HepG2 (cell line): ENCODE measurements around the gene TCEA3. TPM values are rescaled to one million over a fixed set of nuclear protein-coding genes. Genes with fewer than 3 reads are reported as not detected.

Experiments used
- CC2D1A ChIP-seq: sonication (generic); formaldehyde crosslinking; IDR thresholded peaks from 2 replicates; pipeline ENCODE4 v1.8.1; 2023; ENCODE audit warnings: mild to moderate bottlenecking, missing genetic modification reagents
- CHD2 ChIP-seq: IDR thresholded peaks from 2 replicates; pipeline ENCODE4 v1.6.1; 2011; ENCODE audit warnings: low read depth, low read length, improper control_type of control experiment
- HNF1A ChIP-seq, 2 experiments: sonication (generic) in 1 of 2; formaldehyde crosslinking in 1 of 2; IDR thresholded peaks; 2 replicates each; pipeline versions ENCODE4 v1.4.0 to v1.6.1; 2016 to 2020; ENCODE audit warnings: borderline replicate concordance in 1 of 2, low read depth in 1 of 2, mild to moderate bottlenecking in 1 of 2, missing genetic modification reagents in 1 of 2
- LCORL ChIP-seq, 2 experiments: fragments of 450-650 bp in 1 of 2; sonication (generic) in 1 of 2; formaldehyde crosslinking in 1 of 2; IDR thresholded peaks; 2 replicates each; pipeline versions ENCODE4 v1.5.0 to v1.6.1; 2017 to 2020; ENCODE audit warnings: antibody characterized with exemption in 1 of 2, missing genetic modification reagents in 1 of 2
- ZBTB37 ChIP-seq: sonication (generic); formaldehyde crosslinking; IDR thresholded peaks from 2 replicates; pipeline ENCODE4 v1.4.0; 2020; ENCODE audit warnings: mild to moderate bottlenecking, missing genetic modification reagents
- ZNF253 ChIP-seq: sonication (generic); formaldehyde crosslinking; IDR thresholded peaks from 2 replicates; pipeline ENCODE4 v1.8.0; 2022; ENCODE audit warnings: mild to moderate bottlenecking, missing genetic modification reagents, borderline replicate concordance
- ZNF276 ChIP-seq: sonication (generic); formaldehyde crosslinking; IDR thresholded peaks from 2 replicates; pipeline ENCODE4 v1.4.0; 2020; ENCODE audit warnings: mild to moderate bottlenecking, low read depth, missing genetic modification reagents
- ZNF343 ChIP-seq: sonication (generic); formaldehyde crosslinking; IDR thresholded peaks from 2 replicates; pipeline ENCODE4 v1.4.0; 2020; ENCODE audit warnings: mild to moderate bottlenecking, missing genetic modification reagents
- ZNF501 ChIP-seq: sonication (generic); formaldehyde crosslinking; IDR thresholded peaks from 2 replicates; pipeline ENCODE4 v1.5.1; 2020; ENCODE audit warnings: mild to moderate bottlenecking, moderate library complexity, missing genetic modification reagents
- ZNF616 ChIP-seq: sonication (generic); formaldehyde crosslinking; IDR thresholded peaks from 2 replicates; pipeline ENCODE4 v1.5.0; 2020; ENCODE audit warnings: low read depth, mild to moderate bottlenecking, missing genetic modification reagents
- ZNF646 ChIP-seq: sonication (generic); formaldehyde crosslinking; IDR thresholded peaks from 2 replicates; pipeline ENCODE4 v1.9.0; 2021; ENCODE audit warnings: mild to moderate bottlenecking, missing genetic modification reagents
- ZNF768 ChIP-seq: sonication (generic); formaldehyde crosslinking; IDR thresholded peaks from 2 replicates; pipeline ENCODE4 v1.4.0; 2020; ENCODE audit warnings: missing genetic modification reagents
- ZNF878 ChIP-seq: sonication (generic); formaldehyde crosslinking; IDR thresholded peaks from 2 replicates; pipeline ENCODE4 v1.8.1; 2023; ENCODE audit warnings: mild to moderate bottlenecking, missing genetic modification reagents, moderate library complexity
- polyA plus RNA-seq, 8 experiments: library from polyadenylated mRNA; depleted of rRNA in 3 of 8; stranded (reverse) in 7 of 8; unstranded in 1 of 8; fragments of >200 nt; fragmentation: Illumina TruSeq in 4 of 8; extraction: Trizol in 4 of 8; gene quantifications; 2 replicates each; pipeline versions ENCODE4 v1.2.1 to v1.2.3, GENCODE V29; 2011 to 2016; ENCODE audit warnings: low read depth in 4 of 8, missing spikeins in 1 of 8, mixed read lengths in 1 of 8; ENCODE audit not compliant: insufficient read depth in 1 of 8
- total RNA-seq, 5 experiments: library from RNA; depleted of rRNA; stranded (reverse); fragments of >200 nt; fragmentation: Illumina TruSeq; extraction: Trizol; gene quantifications; 2 replicates each; pipeline ENCODE4 v1.2.3, GENCODE V29; 2016; ENCODE audit warnings: low read depth in 1 of 5

TCEA3 gene
- total and polyA plus RNA-seq, 2 of the 13 experiments (the other 11 are each of a cell fraction or from before 2014, with no cell fraction given) = 55.5 to 84.6 TPM

GRCh38 chr1:23367791-23368561 is 56.6 kb downstream of the TCEA3 start (continued):
- 0 out of 2 replicates have a peak, but pooled peaks have one; percentile 58 for TF ChIP-seq ZNF616 (CRISPR knock-in tag)
- TF ChIP-seq ZBTB37 = no peak
- TF ChIP-seq CC2D1A (CRISPR knock-in tag) = no peak
- 0 out of 2 replicates have a peak, but pooled peaks have one; percentile 4 for TF ChIP-seq ZNF276 (CRISPR knock-in tag)
- TF ChIP-seq HNF1A (IDR thresholded peaks at IDR 0.05; ENCODE audit: low read depth) = no peak
- peak; percentile 17; the same call in 1 of the 2 replicates for TF ChIP-seq HNF1A (CRISPR knock-in tag; IDR thresholded peaks at IDR 0.05; ENCODE audit: borderline replicate concordance)
- 0 out of 2 replicates have a peak, but pooled peaks have one; percentile 41 for TF ChIP-seq CHD2
- no peak for TF ChIP-seq LCORL (IDR thresholded peaks at IDR 0.05)
- 0 out of 2 replicates have a peak, but pooled peaks have one; percentile 11 for TF ChIP-seq LCORL (CRISPR knock-in tag; IDR thresholded peaks at IDR 0.05)
- TF ChIP-seq ZNF878 (CRISPR knock-in tag) = no peak; the same call in 1 of the 2 replicates
- TF ChIP-seq ZNF768 = peak; percentile 29; the same call in 1 of the 2 replicates
- no peak for TF ChIP-seq ZNF253 (CRISPR knock-in tag)
- TF ChIP-seq ZNF501 = peak; percentile 52; the same call in 1 of the 2 replicates
- TF ChIP-seq ZNF343 (CRISPR knock-in tag) = no peak
- no peak for TF ChIP-seq ZNF646
